Testis (tissue), 5 donors: Measurements from ENCODE around the gene RAD17. TPM values are rescaled to one million over a fixed set of nuclear protein-coding genes. Genes with fewer than 3 reads are reported as not detected.

Experiments used
- DNase-seq: peaks from one replicate; pipeline ENCODE4 v3.0.0-alpha.2; 2019
- H3K27ac ChIP-seq, 2 donors: fragments of 200-600 bp; sonication (generic); one replicate each; pipeline ENCODE4 v1.5.1; 2019
- H3K27me3 ChIP-seq: fragments of 200-600 bp; sonication (generic); one replicate; pipeline ENCODE4 v1.5.1; 2019
- H3K36me3 ChIP-seq: fragments of 200-600 bp; sonication (generic); one replicate; pipeline ENCODE4 v1.5.1; 2017; ENCODE audit warnings: low read depth; ENCODE audit errors: missing control alignments
- H3K4me1 ChIP-seq: fragments of 200-600 bp; sonication (generic); one replicate; pipeline ENCODE4 v1.5.1; 2019
- H3K4me3 ChIP-seq, 2 donors: fragments of 200-600 bp; sonication (generic); one replicate each; pipeline ENCODE4 v1.5.1; 2017 to 2019
- H3K9me3 ChIP-seq: fragments of 200-600 bp; sonication (generic); one replicate; pipeline ENCODE4 v1.5.1; 2017
- POLR2A ChIP-seq: fragments of 450-650 bp; IDR thresholded peaks from one replicate; pipeline ENCODE4 v1.6.1; 2017; ENCODE audit warnings: antibody characterized with exemption, mild to moderate bottlenecking, moderate library complexity
- WGBS, 2 donors: methylation state at CpG; one replicate each; pipeline ENCODE4 v1.1.5; 2018; 5-methylcytosine and 5-hydroxymethylcytosine counted together
- intact Hi-C: fragments of 100-400 bp; cut with DNase I; formaldehyde crosslinking; loops from one replicate; pipeline ENCODE4 v1.15.1; 2023; ENCODE audit warnings: low total_unique reads
- long read RNA-seq, 2 donors: transcript quantifications; one replicate each; lab custom pipeline, GENCODE V29; 2026
- polyA plus RNA-seq: library from polyadenylated mRNA; stranded (reverse); fragments of 350-450 nt; fragmentation: Illumina TruSeq; extraction: RNeasy Lipid Tissue Mini Kit (QIAGEN cat#74804); gene quantifications from one replicate; pipeline ENCODE4 v1.2.3, GENCODE V29; 2014; ENCODE audit warnings: low read depth, low replicate concordance; ENCODE audit not compliant: insufficient read depth
- total RNA-seq, 2 donors: library from RNA; depleted of rRNA; stranded (reverse); fragments of >200 nt; gene quantifications; one replicate each; pipeline ENCODE4 v1.2.3, GENCODE V29; 2016
- TF ChIP-seq, protein P1 (sequence below), 3 experiments: fragments of 450-650 bp in 2 of 3; fragments of 200-600 bp in 1 of 3; sonication (generic) in 1 of 3; IDR thresholded peaks; one replicate each; pipeline ENCODE4 v1.5.1; 2016 to 2019; ENCODE audit warnings: antibody characterized with exemption in 3 of 3, mild to moderate bottlenecking in 2 of 3, moderate library complexity in 1 of 3

The RAD17 gene, protein sequence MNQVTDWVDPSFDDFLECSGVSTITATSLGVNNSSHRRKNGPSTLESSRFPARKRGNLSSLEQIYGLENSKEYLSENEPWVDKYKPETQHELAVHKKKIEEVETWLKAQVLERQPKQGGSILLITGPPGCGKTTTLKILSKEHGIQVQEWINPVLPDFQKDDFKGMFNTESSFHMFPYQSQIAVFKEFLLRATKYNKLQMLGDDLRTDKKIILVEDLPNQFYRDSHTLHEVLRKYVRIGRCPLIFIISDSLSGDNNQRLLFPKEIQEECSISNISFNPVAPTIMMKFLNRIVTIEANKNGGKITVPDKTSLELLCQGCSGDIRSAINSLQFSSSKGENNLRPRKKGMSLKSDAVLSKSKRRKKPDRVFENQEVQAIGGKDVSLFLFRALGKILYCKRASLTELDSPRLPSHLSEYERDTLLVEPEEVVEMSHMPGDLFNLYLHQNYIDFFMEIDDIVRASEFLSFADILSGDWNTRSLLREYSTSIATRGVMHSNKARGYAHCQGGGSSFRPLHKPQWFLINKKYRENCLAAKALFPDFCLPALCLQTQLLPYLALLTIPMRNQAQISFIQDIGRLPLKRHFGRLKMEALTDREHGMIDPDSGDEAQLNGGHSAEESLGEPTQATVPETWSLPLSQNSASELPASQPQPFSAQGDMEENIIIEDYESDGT
- total RNA-seq (10 to 100 TPM; 69.4 to 75.9 TPM), polyA plus RNA-seq (88.2 TPM)
- long read RNA-seq, donor 1, transcript RAD17-204 (18 exons, 2,943 nt): major isoform, 5 of 16 reads
- long read RNA-seq, donor 1, partial matches to known transcripts: 6 of 16 reads
- long read RNA-seq, donor 1, other reads (novel, unspliced or antisense): 0 of 16 reads
- long read RNA-seq, donor 2, transcript RAD17-204 (18 exons, 2,943 nt): major isoform, 5 of 6 reads
- long read RNA-seq, donor 2, partial matches to known transcripts: 0 of 6 reads
- long read RNA-seq, donor 2, other reads (novel, unspliced or antisense): 0 of 6 reads

DNA sequence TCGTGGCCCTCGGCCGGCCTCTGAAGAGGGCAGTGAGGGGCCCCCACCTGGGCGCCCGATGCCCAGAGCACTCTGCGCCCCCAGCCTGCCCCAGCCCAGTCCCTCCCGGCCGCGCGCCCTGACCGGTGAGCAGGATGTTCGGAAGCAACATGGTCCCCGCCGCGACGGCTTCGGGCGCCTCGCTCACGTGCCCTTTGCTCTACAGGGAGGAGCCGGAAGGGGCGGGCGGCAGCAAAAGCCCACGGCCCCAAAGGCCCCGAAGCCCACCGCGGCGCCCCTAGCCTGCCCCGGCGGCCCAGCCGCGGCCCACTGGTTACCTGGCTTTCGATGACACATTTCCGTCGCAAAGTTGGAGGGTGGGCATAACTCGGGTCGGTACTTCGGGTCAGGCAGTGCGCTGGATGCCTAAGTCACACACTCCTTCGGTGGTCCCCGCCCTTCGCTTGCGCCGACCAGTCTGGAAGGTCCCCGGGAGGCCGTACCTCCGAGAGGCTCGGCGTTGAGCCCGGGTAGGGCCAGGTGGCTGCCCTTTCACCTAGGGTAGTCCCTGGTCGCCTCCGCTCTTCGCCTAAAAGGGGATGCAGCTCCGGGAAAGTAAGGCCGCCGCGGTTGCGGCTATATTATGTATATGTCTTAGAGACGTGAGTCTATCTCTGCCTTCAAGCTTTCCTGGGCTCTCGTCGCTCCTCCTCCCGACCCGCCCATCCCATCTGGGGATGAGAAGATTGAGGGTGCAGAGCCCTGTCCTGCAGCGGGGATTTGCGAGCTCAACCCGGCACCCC is at the start of gene RAD17, which contains the start of the genes AK6 and TAF9:
Gene RAD17, plus strand, starts transcription at position 479 of the 782 bp plus-strand sequence. CDS start 2,391 bp downstream, outside the sequence.
Gene AK6, minus strand, starts transcription at position 181 of the 782 bp plus-strand sequence. Its CDS starts 30 bp downstream, at position 151.
Gene TAF9, minus strand, starts transcription at position 181 of the 782 bp plus-strand sequence. CDS start 3,783 bp downstream, outside the sequence.
- H3K4me3 ChIP-seq: peak within 1 kb of the TSS; percentile 75 to 92
- peak within 1 kb of the TSS; percentile 97 to 99 for H3K27ac ChIP-seq
- TF ChIP-seq POLR2A: no peak
- TF ChIP-seq, protein P1, sequence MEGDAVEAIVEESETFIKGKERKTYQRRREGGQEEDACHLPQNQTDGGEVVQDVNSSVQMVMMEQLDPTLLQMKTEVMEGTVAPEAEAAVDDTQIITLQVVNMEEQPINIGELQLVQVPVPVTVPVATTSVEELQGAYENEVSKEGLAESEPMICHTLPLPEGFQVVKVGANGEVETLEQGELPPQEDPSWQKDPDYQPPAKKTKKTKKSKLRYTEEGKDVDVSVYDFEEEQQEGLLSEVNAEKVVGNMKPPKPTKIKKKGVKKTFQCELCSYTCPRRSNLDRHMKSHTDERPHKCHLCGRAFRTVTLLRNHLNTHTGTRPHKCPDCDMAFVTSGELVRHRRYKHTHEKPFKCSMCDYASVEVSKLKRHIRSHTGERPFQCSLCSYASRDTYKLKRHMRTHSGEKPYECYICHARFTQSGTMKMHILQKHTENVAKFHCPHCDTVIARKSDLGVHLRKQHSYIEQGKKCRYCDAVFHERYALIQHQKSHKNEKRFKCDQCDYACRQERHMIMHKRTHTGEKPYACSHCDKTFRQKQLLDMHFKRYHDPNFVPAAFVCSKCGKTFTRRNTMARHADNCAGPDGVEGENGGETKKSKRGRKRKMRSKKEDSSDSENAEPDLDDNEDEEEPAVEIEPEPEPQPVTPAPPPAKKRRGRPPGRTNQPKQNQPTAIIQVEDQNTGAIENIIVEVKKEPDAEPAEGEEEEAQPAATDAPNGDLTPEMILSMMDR (IDR thresholded peaks at IDR 0.05): peak in 1 of 3 experiments; percentile 10
- H3K4me1 ChIP-seq: peaks cover 16% of the 10 kb centered on the region
- peak; percentile 97 for DNase-seq
- H3K27me3 ChIP-seq: no peaks in the 10 kb centered on the region
- H3K36me3 ChIP-seq: no peaks in the 10 kb centered on the region
- intact Hi-C loops: no loop called here
- WGBS, 2 donors: 0 to 1% methylated on average over 16 to 52 of the region's 66 CpGs
- H3K9me3 ChIP-seq: no peaks in the 10 kb centered on the region

DNA sequence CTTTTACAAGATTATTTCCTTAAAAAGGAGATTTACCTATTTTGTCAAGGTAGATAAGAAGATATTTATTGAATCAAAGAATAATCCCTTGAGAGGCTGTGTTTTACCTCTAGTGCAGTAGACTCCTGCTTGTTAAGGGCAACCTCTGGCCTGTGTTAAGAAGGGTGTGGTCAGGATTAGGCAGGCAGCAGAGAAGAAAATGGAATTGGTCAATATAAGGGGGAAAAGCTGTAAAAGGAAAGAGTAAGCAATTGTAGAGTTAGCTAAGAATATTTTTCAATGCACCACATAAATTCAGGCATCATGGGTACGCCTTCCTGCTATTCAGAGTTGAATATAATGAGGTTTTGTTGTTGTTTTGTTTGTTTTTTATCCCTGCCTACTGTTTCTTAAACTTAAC is 43.3 kb upstream of the RAD17 start:
- H3K4me3 ChIP-seq: no peak overlapping the region
- no peak for TF ChIP-seq POLR2A
- TF ChIP-seq, protein P1 (IDR thresholded peaks at IDR 0.05): no peak
- H3K4me1 ChIP-seq: peaks cover under 1% of the 10 kb centered on the region
- DNase-seq: no peak
- no peak overlapping the region for H3K27ac ChIP-seq
- no peaks in the 10 kb centered on the region for H3K27me3 ChIP-seq
- H3K36me3 ChIP-seq: no peaks in the 10 kb centered on the region
- 100% methylated on average over 1 of the region's 1 CpG for WGBS, 2 donors
- H3K9me3 ChIP-seq: no peaks in the 10 kb centered on the region
- intact Hi-C loops: no loop called here

DNA sequence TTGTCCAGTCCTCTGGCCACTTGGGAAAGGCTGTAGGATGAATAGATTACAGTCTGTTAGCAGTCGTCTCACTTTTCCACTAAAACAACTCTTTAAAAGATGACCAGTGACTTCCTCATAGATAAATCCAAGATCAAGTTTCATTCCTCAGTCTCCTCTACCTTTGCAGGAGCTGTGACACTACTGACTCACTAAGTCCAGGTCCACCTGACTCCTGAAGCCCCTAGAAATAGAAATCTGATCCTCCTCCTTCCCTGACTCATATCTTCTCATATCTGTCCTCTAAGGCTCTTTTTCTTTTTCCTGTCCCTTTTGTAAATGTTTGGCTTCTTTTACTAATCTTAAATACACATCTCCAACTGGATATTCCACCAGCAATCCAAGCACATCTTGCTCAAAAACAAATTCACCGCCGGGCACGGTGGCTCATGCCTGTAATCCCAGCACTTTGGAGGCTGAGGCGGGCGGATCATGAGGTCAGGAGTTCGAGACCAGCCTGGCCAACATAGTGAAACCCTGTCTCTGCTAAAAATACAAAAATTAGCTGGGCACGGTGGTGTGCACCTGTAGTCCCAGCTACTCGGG is 39.6 kb upstream of the RAD17 start:
- DNase-seq: no peak
- Histone ChIP-seq H3K4me3 (no peak overlapping the region), H3K9me3 (no peaks in the 10 kb centered on the region), H3K36me3 (no peaks in the 10 kb centered on the region), H3K27me3 (no peaks in the 10 kb centered on the region), H3K4me1 (peaks cover 7% of the 10 kb centered on the region), H3K27ac (no peak overlapping the region)
- WGBS, 2 donors: 87 to 94% methylated on average over 9 of the region's 9 CpGs
- intact Hi-C loops: no loop called here
- TF ChIP-seq POLR2A: no peak
- TF ChIP-seq, protein P1 (IDR thresholded peaks at IDR 0.05): no peak
